ENCODE results near the gene GSTCD. TPM values are rescaled to one million over a fixed set of nuclear protein-coding genes. Genes with fewer than 3 reads are reported as not detected.

The GSTCD gene
- total and polyA plus RNA-seq, 2 experiments from 2014 or later: 11.3 to 39.1 TPM

GRCh38 chr4:105753361-105753760, 44.8 kb downstream of the GSTCD start (continued):
- no peak for TF ChIP-seq ZNF462 (CRISPR knock-in tag; IDR thresholded peaks at IDR 0.05)
- TF ChIP-seq ZNF331 (CRISPR knock-in tag; IDR thresholded peaks at IDR 0.05; ENCODE audit: low read depth): no peak
- TF ChIP-seq ZNF114 (CRISPR knock-in tag; IDR thresholded peaks at IDR 0.05): no peak

DNA sequence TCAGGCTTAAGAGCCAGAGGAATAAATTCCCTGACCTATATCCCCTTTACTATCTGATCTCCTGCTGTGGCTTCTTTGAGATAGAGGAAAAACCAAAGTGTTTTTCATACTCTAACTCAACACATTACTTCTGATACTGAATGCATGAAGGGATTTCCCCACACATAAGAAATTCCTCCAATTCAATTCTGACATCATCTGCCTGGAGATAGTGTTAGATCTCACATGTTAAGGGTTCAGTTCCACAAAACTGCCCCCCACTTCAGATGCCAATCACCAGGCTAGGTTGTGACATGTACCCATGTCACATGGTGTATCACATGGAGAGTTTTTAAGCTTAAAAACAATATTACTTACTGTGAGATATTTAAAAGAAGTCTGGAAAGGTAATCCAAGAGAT, 46.8 kb downstream of the GSTCD start:
- H2AFZ ChIP-seq: no peak overlapping the region
- DNase-seq (ENCODE audit: low spot score) (no peak), ATAC-seq (no peak)

More for the DNA sequence above, 46.8 kb downstream of the GSTCD start:
- no peak overlapping the region for H3K4me3 Mint-ChIP-seq
- H3K36me3 Mint-ChIP-seq (ENCODE audit: low read depth): no peaks in the 10 kb centered on the region
- H3K4me2 ChIP-seq: no peak overlapping the region
- no peaks in the 10 kb centered on the region for H4K20me1 ChIP-seq (replicated peaks; ENCODE audit: insufficient read depth)
- H3K4me3 ChIP-seq: no peak overlapping the region
- H3K27ac ChIP-seq (ENCODE audit: low read depth): no peak overlapping the region
- no peaks in the 10 kb centered on the region for H3K4me1 Mint-ChIP-seq
- no peaks in the 10 kb centered on the region for H3K79me2 ChIP-seq (replicated peaks; ENCODE audit: insufficient read depth)
- H3K9me2 ChIP-seq (ENCODE audit: insufficient read depth): no peaks in the 10 kb centered on the region
- no peaks in the 10 kb centered on the region for H3K9me3 Mint-ChIP-seq
- TF ChIP-seq, protein P1, sequence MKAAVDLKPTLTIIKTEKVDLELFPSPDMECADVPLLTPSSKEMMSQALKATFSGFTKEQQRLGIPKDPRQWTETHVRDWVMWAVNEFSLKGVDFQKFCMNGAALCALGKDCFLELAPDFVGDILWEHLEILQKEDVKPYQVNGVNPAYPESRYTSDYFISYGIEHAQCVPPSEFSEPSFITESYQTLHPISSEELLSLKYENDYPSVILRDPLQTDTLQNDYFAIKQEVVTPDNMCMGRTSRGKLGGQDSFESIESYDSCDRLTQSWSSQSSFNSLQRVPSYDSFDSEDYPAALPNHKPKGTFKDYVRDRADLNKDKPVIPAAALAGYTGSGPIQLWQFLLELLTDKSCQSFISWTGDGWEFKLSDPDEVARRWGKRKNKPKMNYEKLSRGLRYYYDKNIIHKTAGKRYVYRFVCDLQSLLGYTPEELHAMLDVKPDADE (IDR thresholded peaks at IDR 0.05): no peak
- no peak for TF ChIP-seq ZNF462 (CRISPR knock-in tag; IDR thresholded peaks at IDR 0.05)
- TF ChIP-seq JUNB (IDR thresholded peaks at IDR 0.05; ENCODE audit: unreplicated experiment): no peak
- no peak for TF ChIP-seq CREB1 (CRISPR knock-in tag; IDR thresholded peaks at IDR 0.05; ENCODE audit: low read depth)
- H3K27me3 ChIP-seq (ENCODE audit: insufficient read depth): no peaks in the 10 kb centered on the region
- H3K4me1 ChIP-seq (ENCODE audit: insufficient read depth): no peaks in the 10 kb centered on the region
- no peaks in the 10 kb centered on the region for H3F3A ChIP-seq (replicated peaks; ENCODE audit: low read depth)
- no peak overlapping the region for H3K27ac Mint-ChIP-seq
- H3K36me3 ChIP-seq (ENCODE audit: insufficient read depth): no peaks in the 10 kb centered on the region
- no peaks in the 10 kb centered on the region for H3K27me3 Mint-ChIP-seq (ENCODE audit: insufficient read depth, low read depth, poor library complexity)

Data from GM23338 (cell line).